Measurements from ENCODE around the gene ITGAV.

The ITGAV gene

DNA sequence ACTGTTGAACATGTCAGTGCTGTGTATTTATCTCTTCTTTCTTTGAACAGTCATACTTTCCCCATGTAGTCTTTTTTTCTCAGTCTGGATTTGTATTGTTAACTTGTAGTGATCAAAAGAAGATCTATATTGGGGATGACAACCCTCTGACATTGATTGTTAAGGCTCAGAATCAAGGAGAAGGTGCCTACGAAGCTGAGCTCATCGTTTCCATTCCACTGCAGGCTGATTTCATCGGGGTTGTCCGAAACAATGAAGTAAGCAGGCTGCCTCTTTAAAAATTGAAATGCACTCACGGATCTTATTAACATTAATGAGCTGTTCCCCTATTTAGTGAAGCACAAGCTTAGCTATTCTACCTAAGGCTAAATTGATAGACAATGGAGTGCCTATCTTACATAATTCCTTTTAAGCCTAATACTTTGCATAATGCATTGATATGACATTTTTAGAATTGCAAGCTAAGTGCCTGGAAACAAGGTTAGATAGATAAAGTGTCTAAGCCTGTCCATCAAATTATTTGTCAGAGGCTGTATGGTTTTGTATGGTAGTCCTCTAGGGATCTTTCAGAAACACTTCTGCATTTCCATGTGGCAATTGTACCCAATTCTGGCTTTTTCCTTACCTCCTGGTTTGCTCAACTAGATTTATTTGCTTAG is 74.7 kb downstream of the ITGAV start:
- Mint-ChIP-seq H3K4me3 (no peak overlapping the region), H3K9me3 (no peaks in the 10 kb centered on the region), H3K36me3 (ENCODE audit: insufficient read depth) (peaks cover 40% of the 10 kb centered on the region), H3K27ac (ENCODE audit: low read depth) (no peak overlapping the region), H3K4me1 (no peaks in the 10 kb centered on the region), H3K27me3 (no peaks in the 10 kb centered on the region)
- ATAC-seq (replicated peaks; ENCODE audit: extremely low read depth, poor library complexity, severe bottlenecking) (no peak), DNase-seq (ENCODE audit: low spot score in 2 of 2) (no peak)

DNA sequence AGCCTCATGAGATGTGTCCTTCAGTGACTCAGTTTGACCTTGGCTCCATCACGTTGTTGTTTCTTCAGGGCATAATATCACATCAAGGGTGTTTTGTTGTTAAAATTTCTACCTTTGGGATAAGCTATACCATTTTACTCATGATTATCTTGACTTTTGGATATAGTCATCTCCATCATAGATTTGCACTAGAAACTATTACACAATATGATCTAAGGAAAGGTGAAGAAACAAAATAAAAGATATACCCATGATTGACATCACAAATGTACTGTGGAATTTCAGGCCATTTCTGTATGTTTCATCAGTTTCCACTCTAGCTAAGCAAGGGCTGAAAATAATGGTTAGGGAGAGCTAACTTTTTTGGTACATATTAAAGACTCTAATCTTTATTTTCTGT is 79.3 kb downstream of the ITGAV start:
- no peaks in the 10 kb centered on the region for H3K27me3 Mint-ChIP-seq
- H3K36me3 Mint-ChIP-seq (ENCODE audit: insufficient read depth), result peaks cover 72% of the 10 kb centered on the region
- DNase-seq (ENCODE audit: low spot score in 2 of 2) (no peak), ATAC-seq (replicated peaks; ENCODE audit: extremely low read depth, poor library complexity, severe bottlenecking) (no peak)
- H3K27ac Mint-ChIP-seq (ENCODE audit: low read depth), result no peak overlapping the region
- H3K9me3 Mint-ChIP-seq, result peaks cover 5% of the 10 kb centered on the region
- H3K4me3 Mint-ChIP-seq, result no peak overlapping the region
- H3K4me1 Mint-ChIP-seq, result no peaks in the 10 kb centered on the region

DNA sequence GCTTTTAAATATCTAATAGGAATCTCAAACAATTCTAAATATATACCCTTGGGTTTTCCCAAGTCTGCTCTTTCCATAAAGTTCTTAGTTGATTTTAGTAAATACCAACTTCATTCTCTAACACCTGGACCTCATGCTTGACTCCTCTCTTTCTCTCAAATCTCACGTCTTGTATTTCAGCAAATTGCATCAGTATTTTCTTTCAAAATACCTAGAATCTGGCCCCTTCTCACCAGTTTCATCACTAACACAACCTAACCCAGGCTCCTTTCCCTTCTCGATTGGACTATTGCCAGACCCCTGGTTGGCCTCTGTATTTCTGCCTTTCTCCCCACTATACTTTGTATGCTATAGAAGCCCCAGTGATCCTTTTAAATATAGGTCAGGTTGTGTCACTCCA is 81.0 kb downstream of the ITGAV start:
- H3K4me3 Mint-ChIP-seq, result no peak overlapping the region
- peaks cover 5% of the 10 kb centered on the region for H3K9me3 Mint-ChIP-seq
- H3K27me3 Mint-ChIP-seq, result no peaks in the 10 kb centered on the region
- peaks cover 64% of the 10 kb centered on the region for H3K36me3 Mint-ChIP-seq (ENCODE audit: insufficient read depth)
- no peak for ATAC-seq (replicated peaks; ENCODE audit: extremely low read depth, poor library complexity, severe bottlenecking)
- no peaks in the 10 kb centered on the region for H3K4me1 Mint-ChIP-seq
- DNase-seq (ENCODE audit: low spot score in 2 of 2), result no peak
- peak overlapping the region; percentile 45 for H3K27ac Mint-ChIP-seq (ENCODE audit: low read depth)

DNA sequence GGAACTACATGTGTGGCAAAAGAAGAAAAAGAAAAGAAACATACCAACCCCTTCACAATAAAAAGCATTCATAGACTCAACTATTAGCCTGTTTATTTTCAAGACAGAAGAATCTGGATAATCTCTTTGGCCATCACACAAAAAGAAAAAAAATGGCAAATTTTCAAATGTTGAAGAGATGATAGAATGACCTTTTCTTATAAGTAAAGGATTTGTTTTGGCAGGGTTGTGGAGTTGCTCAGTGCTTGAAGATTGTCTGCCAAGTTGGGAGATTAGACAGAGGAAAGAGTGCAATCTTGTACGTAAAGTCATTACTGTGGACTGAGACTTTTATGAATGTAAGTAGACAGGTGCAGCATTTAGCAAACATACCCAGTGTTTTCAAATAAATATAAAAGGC is 85.5 kb downstream of the ITGAV start:
- H3K9me3 Mint-ChIP-seq, result peaks cover 5% of the 10 kb centered on the region
- no peak overlapping the region for H3K27ac Mint-ChIP-seq (ENCODE audit: low read depth)
- no peaks in the 10 kb centered on the region for H3K4me1 Mint-ChIP-seq
- DNase-seq (ENCODE audit: low spot score in 2 of 2), result no peak
- no peak for ATAC-seq (replicated peaks; ENCODE audit: extremely low read depth, poor library complexity, severe bottlenecking)
- H3K36me3 Mint-ChIP-seq (ENCODE audit: insufficient read depth), result peaks cover 38% of the 10 kb centered on the region
- no peaks in the 10 kb centered on the region for H3K27me3 Mint-ChIP-seq
- no peak overlapping the region for H3K4me3 Mint-ChIP-seq

DNA sequence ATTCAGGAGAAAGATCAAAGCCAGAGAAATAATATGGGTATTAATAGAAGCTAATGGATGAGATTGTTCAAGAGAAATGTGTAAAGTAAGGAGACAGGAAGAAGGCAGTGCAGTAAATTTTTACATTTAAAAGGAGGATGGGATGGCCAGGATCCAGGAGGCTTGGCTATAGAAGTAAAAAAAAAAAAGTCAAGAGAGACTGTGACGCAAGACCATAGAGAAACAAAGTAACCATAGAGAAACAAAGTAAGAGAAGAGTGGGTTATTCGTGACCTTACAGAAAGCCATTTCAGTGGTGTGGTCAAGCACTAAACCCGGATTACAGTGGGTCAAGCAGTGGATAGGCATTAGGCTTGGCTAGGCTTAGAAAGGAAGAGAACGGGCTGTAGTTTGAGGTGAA is 93.5 kb downstream of the ITGAV start:
- Mint-ChIP-seq H3K4me1 (no peaks in the 10 kb centered on the region), H3K4me3 (no peak overlapping the region), H3K36me3 (ENCODE audit: insufficient read depth) (peaks cover 4% of the 10 kb centered on the region), H3K27ac (ENCODE audit: low read depth) (no peak overlapping the region), H3K27me3 (no peaks in the 10 kb centered on the region), H3K9me3 (peaks cover 12% of the 10 kb centered on the region)
- DNase-seq (ENCODE audit: low spot score in 2 of 2) (no peak), ATAC-seq (replicated peaks; ENCODE audit: extremely low read depth, poor library complexity, severe bottlenecking) (no peak)

DNA sequence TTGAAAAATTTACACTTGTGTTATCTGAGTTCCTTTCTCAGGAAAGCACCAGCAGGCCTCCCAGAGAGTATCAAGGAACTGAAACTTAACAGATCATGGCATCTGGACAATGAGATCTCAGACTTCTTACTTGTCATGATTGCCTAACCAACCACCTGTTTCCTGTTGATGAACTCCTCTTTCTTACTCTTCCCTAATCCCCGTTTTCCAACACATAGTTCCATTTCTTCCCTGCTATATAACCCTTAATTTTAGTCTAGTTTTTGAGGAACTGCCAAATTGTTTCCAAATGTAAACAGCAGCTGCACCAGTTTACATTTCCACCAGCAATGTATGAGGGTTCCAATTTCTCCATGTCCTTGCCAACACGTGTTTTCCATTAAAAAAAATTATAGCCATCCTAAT is 98.0 kb downstream of the ITGAV start:
- Mint-ChIP-seq H3K27me3 (peaks cover 15% of the 10 kb centered on the region), H3K9me3 (peaks cover 12% of the 10 kb centered on the region)

DNA sequence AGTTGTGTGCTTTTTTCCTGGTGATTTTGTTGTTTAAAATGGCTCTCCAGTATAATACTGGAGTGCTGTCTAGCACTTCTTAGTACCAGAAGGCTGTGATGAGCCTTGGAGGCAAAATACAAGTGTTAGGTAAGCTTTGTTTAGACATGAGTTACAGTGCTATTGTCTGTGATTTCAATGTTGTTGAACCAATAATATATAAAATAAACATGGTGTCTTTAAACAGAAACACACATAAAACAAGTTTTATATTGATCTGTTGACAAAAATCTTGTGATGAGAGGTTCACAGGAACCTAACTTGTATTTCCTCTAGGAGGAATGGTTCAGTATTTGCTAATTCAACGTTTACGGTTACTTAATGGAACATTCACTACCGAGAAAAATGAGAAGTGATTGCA is 99.0 kb downstream of the ITGAV start:
- H3K27me3 Mint-ChIP-seq, result peaks cover 23% of the 10 kb centered on the region
- H3K9me3 Mint-ChIP-seq, result peaks cover 12% of the 10 kb centered on the region
- ATAC-seq (replicated peaks; ENCODE audit: extremely low read depth, poor library complexity, severe bottlenecking) (no peak), DNase-seq (ENCODE audit: low spot score in 2 of 2) (no peak)
- no peaks in the 10 kb centered on the region for H3K4me1 Mint-ChIP-seq
- no peak overlapping the region for H3K4me3 Mint-ChIP-seq
- H3K27ac Mint-ChIP-seq (ENCODE audit: low read depth), result no peak overlapping the region
- H3K36me3 Mint-ChIP-seq (ENCODE audit: insufficient read depth), result peaks cover 1% of the 10 kb centered on the region

More for the DNA sequence above, 98.0 kb downstream of the ITGAV start:
- DNase-seq (ENCODE audit: low spot score in 2 of 2) (no peak), ATAC-seq (replicated peaks; ENCODE audit: extremely low read depth, poor library complexity, severe bottlenecking) (no peak)
- no peak overlapping the region for H3K4me3 Mint-ChIP-seq
- H3K4me1 Mint-ChIP-seq, result no peaks in the 10 kb centered on the region
- H3K27ac Mint-ChIP-seq (ENCODE audit: low read depth), result no peak overlapping the region
- H3K36me3 Mint-ChIP-seq (ENCODE audit: insufficient read depth), result peaks cover 1% of the 10 kb centered on the region

DNA sequence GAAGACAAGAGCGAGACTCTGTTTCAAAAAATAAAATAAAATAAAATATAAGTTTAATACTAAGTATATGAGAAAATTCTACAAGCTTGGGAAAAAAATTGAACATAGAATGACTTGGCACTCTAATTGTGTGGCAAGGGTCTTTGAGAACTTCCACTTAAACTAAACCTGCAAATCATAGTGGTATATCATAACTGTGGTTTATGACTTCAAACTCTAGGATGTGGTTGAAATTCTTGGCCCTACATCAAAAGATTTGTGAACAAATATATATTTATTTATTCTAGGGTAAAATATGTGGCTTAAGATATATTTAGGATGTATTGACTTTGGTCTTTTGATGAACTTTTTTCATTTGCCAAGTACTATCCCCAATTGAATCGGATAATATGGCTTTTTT is 100.9 kb downstream of the ITGAV start:
- Mint-ChIP-seq H3K4me3 (no peak overlapping the region), H3K4me1 (peaks cover 10% of the 10 kb centered on the region), H3K36me3 (ENCODE audit: insufficient read depth) (peaks cover 1% of the 10 kb centered on the region), H3K9me3 (peaks cover 12% of the 10 kb centered on the region), H3K27ac (ENCODE audit: low read depth) (no peak overlapping the region), H3K27me3 (peaks cover 36% of the 10 kb centered on the region)
- ATAC-seq (replicated peaks; ENCODE audit: extremely low read depth, poor library complexity, severe bottlenecking) (no peak), DNase-seq (ENCODE audit: low spot score in 2 of 2) (no peak)

DNA sequence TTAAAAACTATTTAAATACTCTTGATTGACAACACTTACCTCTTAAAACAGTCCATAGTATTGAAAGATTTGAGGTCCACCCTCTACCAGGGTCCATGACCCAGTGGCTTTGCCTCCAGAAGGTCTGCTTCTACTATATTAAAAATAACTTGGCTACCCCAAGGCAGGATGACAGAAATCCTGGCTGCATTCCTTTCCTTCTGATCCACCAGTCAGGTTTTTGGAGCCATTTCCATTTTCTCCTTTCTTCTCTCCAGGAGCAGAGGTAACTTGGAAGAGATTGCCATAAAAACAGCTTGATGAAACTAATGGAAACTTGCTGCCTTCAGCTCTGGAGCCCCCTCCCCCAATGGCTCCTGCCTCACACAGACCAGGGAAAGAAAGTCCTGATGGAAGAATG is 101.4 kb downstream of the ITGAV start:
- peaks cover 12% of the 10 kb centered on the region for H3K9me3 Mint-ChIP-seq
- peaks cover 1% of the 10 kb centered on the region for H3K36me3 Mint-ChIP-seq (ENCODE audit: insufficient read depth)
- no peak overlapping the region for H3K4me3 Mint-ChIP-seq
- no peak for DNase-seq (ENCODE audit: low spot score in 2 of 2)
- no peak for ATAC-seq (replicated peaks; ENCODE audit: extremely low read depth, poor library complexity, severe bottlenecking)
- no peak overlapping the region for H3K27ac Mint-ChIP-seq (ENCODE audit: low read depth)
- peaks cover 40% of the 10 kb centered on the region for H3K27me3 Mint-ChIP-seq
- H3K4me1 Mint-ChIP-seq, result peaks cover 10% of the 10 kb centered on the region

DNA sequence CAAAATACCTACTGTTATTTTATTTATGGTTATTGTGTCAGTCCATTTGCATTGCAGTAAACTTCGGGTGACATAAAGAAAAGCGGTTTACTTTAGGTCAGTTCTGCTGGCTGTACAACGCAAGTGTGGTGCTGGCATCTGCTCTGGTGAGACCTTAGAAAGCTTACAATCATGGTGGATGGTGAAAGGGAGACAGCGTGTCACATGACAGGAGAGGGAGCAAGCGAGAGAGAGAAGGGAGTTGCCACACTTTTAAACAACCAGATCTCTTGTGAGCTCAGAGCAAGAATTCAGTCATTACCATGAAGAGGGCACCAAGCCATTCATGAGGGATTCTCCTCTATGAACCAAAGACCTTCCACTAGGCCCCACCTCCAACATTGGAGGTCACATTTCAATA is 102.0 kb downstream of the ITGAV start:
- no peak for ATAC-seq (replicated peaks; ENCODE audit: extremely low read depth, poor library complexity, severe bottlenecking)
- Mint-ChIP-seq H3K36me3 (ENCODE audit: insufficient read depth) (peaks cover 1% of the 10 kb centered on the region), H3K4me1 (peaks cover 10% of the 10 kb centered on the region), H3K27ac (ENCODE audit: low read depth) (no peak overlapping the region), H3K4me3 (no peak overlapping the region), H3K27me3 (peaks cover 47% of the 10 kb centered on the region), H3K9me3 (peaks cover 12% of the 10 kb centered on the region)
- DNase-seq (ENCODE audit: low spot score in 2 of 2), result no peak

DNA sequence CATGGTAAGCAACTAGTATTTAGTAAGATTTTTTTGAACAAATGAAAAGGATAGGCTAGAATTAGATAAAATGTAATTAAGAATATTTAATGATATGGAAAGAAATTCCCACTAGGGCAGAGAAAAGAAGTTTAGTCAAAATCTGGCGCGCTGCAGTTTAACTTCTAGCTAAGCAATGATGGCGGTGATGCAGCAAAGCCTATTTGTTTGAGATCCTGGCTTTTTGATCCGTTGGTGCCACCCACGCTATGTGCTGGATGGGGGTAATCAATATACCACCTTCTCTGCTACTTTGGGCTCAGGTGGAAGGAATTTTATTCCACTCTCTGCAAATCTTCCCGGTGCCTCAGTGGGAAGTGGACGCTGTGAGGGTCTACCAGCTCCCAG is 103.6 kb downstream of the ITGAV start:
- Mint-ChIP-seq H3K4me1 (peaks cover 10% of the 10 kb centered on the region), H3K36me3 (ENCODE audit: insufficient read depth) (no peaks in the 10 kb centered on the region), H3K9me3 (no peaks in the 10 kb centered on the region), H3K4me3 (no peak overlapping the region), H3K27me3 (peaks cover 51% of the 10 kb centered on the region), H3K27ac (ENCODE audit: low read depth) (no peak overlapping the region)
- ATAC-seq (replicated peaks; ENCODE audit: extremely low read depth, poor library complexity, severe bottlenecking) (no peak), DNase-seq (ENCODE audit: low spot score in 2 of 2) (no peak)

DNA sequence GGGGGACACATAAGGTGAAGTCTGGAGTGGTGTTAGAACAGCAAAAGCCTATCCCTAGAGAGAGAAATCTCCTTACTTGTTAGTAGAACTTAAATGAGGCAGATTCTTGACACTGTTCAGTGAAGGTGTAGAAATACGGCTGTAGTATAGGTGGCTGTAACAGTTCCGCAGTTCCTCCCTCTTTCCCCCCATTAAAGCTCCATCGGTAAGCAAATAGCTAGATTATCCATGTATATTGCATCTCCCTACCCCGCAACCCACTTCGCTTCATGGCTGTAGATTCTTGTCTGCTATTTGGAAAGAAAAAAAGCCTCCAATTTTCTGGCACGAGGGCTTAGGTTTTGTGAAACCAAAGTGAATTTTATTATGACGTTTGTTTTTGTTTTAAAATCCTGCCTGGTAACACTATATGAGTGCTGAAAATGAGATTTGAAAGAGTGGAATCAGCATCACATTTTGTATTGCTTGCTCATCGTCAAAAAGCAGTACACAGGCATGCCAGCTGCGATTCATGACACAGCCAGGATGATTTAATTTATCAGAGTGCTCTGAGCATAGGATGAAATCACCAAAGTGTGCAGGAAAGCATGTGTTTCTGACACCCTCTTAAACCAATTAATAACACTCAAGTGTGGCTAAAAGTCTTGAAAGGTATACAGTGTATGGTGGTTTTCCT is 105.4 kb downstream of the ITGAV start:
- peak overlapping the region; percentile 78 for H3K4me3 Mint-ChIP-seq
- no peak overlapping the region for H3K27ac Mint-ChIP-seq (ENCODE audit: low read depth)
- no peak for DNase-seq (ENCODE audit: low spot score in 2 of 2)
- H3K27me3 Mint-ChIP-seq, result peaks cover 51% of the 10 kb centered on the region
- H3K4me1 Mint-ChIP-seq, result peaks cover 10% of the 10 kb centered on the region
- ATAC-seq (replicated peaks; ENCODE audit: extremely low read depth, poor library complexity, severe bottlenecking), result no peak
- H3K36me3 Mint-ChIP-seq (ENCODE audit: insufficient read depth), result no peaks in the 10 kb centered on the region
- H3K9me3 Mint-ChIP-seq, result no peaks in the 10 kb centered on the region

DNA sequence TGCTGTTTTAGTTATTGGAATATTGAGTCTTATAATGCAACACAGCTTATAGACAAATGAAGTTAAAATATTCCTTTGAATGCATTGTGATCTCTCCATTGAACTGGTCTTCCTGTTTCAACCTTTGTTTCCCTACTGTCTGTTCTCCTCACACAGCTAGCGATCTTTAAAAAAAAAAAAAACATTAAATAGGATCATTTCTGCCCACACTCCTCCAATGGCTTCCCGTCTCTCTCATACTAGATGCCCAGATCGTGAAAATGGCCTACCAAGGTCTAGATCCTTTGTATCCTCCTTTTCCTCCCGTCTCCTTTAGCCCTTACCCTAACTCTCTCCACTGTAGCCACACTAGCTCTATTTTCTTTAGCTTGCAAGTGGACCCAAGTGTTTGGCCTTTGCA is 106.4 kb downstream of the ITGAV start:
- no peaks in the 10 kb centered on the region for H3K9me3 Mint-ChIP-seq
- H3K36me3 Mint-ChIP-seq (ENCODE audit: insufficient read depth), result peaks cover 2% of the 10 kb centered on the region
- DNase-seq (ENCODE audit: low spot score in 2 of 2), result no peak
- no peak overlapping the region for H3K27ac Mint-ChIP-seq (ENCODE audit: low read depth)
- ATAC-seq (replicated peaks; ENCODE audit: extremely low read depth, poor library complexity, severe bottlenecking), result no peak
- H3K4me1 Mint-ChIP-seq, result peaks cover 10% of the 10 kb centered on the region
- H3K4me3 Mint-ChIP-seq, result no peak overlapping the region
- peaks cover 50% of the 10 kb centered on the region for H3K27me3 Mint-ChIP-seq
